Stimulated activated CD4-positive, alpha-beta T cell treated with anti-CD3 and anti-CD28 coated beads, Interleukin-2, amount 100 ng/mL, for 24 hours (primary cell): ENCODE measurements around the gene CYSLTR1.
"Not testable (repeated sequence)": the region's sequence is repeated elsewhere in the genome, so short reads cannot be mapped to it uniquely, and the experiment has no call there.

Source experiments
- DNase-seq, 2 donors: peaks; one replicate each; pipeline ENCODE4 v3.0.0-alpha.2; 2020

The CYSLTR1 gene, protein sequence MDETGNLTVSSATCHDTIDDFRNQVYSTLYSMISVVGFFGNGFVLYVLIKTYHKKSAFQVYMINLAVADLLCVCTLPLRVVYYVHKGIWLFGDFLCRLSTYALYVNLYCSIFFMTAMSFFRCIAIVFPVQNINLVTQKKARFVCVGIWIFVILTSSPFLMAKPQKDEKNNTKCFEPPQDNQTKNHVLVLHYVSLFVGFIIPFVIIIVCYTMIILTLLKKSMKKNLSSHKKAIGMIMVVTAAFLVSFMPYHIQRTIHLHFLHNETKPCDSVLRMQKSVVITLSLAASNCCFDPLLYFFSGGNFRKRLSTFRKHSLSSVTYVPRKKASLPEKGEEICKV

DNA sequence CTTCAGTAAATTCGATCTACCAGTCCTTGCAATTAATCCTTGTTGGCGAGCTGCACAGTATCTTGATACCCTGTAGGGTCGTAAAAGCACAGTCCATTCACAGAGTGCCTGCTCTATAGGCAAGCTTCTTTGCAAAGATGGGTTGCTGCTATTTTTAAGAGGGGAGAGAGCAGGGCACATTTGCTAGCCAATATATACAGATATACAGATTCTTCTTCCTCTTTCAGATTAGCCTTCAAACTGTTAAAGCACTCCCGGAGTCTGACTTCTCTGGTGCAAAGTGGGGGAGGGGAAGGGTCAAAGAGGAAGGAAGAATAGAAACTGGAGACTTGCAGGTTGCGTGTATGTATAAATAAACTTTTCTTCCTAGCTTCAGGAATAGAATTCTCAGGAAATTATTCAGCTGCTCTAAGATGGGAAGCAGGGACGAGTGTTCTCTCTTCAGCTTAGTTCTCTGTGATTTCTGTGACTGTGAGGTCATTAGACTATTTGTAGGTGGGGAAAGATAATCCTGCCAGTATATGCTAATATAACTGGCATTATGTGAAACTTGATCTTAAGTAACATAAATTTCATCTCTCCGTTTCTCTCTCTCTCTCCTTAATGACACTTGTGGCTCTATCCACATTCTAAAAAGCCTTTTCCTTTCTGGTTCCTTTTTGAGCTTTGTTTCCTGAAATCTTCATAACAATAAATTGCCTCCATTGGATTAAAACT is at the start of gene CYSLTR1:
Gene CYSLTR1, minus strand, starts transcription at position 242 of the 717 bp plus-strand sequence. CDS start 53,865 bp downstream, outside the sequence.
- no peak for DNase-seq

DNA sequence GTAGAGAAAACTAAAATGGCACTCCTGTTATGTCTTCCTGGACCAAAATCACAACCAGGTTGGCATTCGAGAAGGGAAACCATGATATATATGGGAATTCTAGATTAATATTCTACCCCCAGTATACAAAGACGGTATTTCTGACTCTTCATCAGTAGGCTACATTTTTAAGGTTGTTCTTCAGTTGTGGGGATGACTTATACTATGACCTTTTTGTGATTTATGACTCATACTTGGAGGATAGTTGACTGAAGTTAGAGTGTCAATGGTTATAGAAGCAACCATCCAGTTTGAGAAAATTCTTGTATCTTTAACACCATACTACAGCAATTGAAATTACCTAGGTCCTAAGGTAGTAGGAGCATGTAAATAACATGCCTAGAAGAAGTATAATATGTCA is 49.8 kb upstream of the CYSLTR1 start:
- DNase-seq = no peak

DNA sequence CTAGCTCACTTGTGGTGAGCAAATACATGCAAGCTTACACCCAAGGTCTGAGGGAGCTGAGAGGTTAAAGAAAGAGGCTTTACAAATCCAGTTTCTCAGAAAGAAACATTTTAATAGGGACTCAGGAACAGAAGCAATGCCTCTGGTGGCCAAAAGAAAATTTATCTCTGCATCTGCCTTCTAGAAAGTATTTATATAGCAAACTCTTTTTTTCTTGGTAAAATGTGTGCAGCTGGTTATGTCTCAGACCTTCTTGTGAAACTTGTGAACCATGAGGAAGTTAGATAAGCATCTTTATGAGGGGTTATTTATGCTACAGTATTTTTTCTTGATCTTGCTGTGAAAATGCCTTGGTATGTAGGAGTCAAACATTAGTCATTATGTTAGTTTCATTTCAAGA is 48.5 kb upstream of the CYSLTR1 start:
- no peak for DNase-seq

DNA sequence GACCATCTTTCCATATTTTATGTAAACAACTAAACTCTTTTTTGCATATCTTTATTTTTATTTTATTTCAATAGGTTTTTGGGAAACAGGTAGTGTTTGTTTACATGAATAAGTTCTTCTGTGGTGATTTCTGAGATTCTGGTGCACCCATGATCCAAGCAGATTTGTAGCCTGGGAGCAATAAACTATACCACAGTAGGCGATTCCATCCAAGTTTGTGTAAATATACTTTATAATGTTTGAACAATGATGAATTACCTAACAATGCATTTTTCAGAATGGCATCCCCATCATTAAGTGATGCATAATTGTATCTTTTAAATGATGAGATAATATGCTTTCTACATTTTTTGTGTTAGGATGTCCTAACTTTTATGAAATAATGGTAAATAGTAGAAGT is 39.2 kb upstream of the CYSLTR1 start:
- DNase-seq = no peak

DNA sequence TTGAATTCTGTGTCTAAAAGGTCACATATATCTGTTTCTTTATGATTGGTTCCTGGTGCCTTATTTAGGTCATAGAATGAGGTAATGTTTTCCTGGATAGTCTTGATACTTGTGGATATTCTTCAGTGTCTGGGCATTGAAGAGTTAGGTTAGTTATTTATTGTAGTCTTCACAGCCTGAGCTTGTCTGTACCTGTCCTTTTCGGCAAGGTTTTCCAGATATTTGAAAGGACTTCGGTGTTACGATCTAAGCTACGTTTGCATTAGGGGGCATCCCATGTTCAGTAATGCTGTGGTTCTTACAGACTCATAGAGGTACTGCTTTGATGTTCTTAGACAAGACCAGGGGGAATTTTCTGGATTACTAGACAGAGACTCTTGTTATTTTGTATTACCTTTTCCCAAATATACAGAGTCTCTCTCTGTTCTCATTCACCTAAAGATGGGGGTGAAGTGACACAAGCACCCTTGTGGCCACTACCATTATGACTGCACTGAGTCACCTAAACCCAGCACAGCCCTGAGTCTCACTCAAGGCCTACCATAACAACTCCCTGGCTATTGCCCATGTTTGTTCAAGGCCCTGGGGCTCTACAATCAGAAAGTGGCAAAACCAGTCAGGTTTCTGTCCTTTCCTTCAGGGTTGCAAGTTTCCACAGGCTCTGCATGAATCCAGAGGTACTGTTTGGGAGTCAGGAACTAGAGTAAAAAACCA is 30.1 kb upstream of the CYSLTR1 start:
- DNase-seq = no peak

DNA sequence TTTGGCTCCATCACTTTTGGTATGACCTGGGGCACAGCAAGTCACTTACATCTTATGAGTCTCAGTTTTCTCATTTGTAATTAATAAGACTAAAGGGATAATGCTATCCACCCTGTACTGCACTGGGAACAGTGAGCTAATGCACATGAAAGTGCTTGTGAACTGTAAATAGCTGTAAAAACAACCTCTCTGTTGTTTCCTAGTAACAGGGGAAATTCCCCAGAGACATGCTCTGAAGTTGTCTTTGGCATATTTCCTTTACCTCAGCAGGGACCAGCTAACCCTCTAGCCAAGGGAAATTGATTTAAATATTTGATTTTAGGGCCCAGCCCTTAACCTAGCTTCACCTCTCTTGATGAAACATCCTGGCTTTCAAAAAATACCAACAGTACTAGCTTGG is 6.1 kb upstream of the CYSLTR1 start:
- no peak for DNase-seq

DNA sequence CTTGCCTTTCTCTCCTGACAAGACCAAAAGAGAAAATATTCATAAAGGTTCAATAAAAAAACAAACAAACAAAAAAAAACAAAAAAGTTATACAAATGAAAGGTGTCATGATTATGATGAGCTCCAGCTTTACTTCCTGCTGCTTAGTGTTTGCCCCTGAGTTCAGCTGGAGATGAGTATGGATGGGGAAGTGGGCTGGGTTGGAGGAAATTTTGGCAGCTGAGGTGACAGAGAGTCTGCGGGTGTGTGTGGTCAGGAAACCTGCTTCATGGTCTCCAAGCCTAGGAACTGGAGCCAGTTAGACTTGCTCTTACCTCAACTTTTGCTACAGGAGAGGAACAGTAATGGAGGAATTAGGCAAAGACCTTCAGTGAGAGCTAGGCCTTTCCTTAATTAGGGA is 4.3 kb upstream of the CYSLTR1 start:
- no peak for DNase-seq

DNA sequence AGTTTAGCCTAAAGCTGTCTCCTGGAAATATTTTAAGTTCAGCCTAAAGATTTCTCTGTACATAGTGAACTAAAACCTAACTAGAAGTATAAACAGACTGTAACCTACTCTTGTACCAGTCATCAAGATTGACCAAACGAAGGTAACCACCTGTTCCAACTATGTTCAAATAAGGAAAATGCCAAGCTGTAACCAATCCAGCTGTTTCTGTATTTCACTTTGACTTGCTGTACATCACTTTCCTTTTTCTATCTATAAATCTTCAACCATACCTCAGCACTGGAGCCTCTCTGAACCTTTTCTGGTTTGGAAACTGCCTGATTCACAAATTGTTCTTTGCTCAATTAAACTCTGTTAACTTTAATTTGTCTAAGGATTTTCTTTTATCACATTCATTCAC is 3.1 kb upstream of the CYSLTR1 start:
- no peak for DNase-seq

DNA sequence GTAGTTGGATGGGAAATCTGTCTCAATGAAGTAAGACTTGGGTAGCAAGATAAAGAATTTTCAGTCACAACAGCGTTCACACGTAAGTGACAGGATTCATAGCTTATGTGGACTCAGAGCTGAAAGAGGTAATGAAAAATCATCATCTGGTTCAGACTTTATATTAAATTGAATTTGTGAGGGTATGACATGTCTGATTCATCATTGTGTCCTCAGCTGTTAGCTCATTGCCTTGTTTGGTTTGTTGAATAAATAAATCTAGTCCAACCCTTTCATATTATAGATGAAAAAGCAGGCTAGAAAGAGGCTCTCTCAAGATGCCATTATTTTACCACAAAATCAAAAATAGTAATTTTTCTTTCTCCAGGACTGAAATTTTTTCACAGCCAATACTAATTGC is 2.7 kb upstream of the CYSLTR1 start:
- no peak for DNase-seq

DNA sequence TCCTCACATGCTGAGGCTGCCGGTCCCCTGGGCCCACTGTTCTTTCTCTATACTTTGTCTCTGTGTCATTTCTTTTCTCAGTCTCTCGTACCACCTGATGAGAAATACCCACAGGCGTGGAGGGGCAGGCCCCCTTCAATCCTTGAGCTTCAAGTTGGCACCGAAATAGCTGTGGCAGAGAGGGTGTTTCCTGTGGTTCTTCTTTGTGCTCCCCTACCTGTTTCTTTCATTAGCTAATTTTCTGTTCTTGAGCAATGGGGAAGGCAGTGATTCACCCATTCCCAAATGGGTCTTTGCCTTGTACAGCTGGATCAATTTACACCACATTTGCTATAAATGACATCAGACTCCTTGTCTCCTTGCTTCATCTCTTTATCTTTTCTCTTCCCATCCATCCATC is 2.1 kb upstream of the CYSLTR1 start:
- no peak for DNase-seq

DNA sequence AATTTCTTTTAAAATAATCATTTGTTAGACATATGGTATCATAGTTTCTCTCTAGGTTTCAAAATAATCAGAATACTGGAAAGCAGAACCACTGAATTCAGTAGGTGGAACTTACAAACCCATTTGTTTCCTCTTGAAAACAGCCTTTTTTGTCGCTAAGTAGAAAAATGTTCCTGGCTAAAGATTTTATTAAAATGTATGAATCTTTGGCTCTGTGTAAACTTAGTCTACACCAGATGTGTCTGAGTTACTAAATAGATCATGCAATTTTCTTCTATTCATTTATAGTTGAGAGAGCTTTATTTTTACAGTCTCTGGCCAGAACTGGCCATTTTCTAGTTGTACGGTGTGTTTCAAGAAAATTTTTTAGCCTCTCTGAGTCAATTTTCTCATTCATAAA is 1.0 kb downstream of the CYSLTR1 start:
- no peak for DNase-seq

DNA sequence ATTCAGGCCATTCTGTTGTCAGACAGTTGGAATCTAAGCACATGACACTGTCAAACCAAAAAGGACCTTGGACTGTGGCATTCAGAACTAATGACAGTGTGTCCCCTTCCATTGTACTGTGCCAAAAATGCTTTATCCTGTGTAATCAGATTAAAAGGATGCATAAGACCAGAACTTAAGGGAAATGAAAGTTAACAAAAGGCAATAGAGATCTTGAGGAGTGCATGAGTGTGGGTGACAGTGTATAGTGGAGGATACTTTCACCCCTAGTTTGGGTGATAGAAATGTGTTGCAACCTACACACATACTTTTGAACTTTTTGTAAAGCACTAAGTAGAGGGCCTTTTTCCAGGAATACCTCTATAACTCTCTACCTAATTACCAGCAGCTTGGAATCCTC is 4.5 kb downstream of the CYSLTR1 start:
- DNase-seq = no peak

DNA sequence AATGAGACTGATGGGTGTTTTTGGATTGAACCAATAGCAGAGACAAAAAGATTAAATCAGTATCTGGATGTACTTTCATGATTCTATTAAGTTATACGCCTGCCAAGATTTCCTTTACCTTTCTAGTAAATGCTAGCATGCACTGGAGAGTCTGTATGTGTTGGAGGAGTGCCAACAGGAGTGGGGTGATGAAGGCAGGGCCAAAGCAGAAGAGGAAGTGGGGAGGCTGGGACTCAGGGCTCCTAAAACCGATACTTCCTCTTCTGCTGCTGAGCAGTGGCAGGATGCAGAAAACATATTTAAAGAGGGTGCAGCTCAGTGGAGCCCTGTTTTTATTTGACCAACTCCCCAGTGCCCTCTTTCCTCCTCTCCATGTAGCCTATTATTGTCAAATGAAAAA is 5.6 kb downstream of the CYSLTR1 start:
- peak in 1 of 2 donors; percentile 10 for DNase-seq

DNA sequence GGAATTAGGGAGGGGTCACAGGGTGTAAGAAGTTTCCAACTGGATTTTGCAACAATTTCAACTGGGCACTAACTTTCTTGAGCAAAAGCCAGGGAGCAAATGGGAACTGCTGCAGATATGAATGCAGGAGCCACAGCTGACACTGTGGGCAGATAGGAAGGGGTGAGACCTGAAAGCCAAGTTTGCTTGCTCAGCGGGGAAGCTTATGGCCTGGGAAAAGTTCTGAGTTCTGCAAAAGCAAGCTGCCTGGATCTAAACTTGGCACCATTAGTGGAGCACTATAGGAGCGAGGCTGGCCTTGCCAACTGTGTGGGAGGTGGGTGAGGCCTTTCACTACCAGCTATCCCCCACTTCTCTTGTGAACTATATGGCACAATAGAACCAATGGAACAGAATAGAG is 11.1 kb downstream of the CYSLTR1 start:
- no peak for DNase-seq

DNA sequence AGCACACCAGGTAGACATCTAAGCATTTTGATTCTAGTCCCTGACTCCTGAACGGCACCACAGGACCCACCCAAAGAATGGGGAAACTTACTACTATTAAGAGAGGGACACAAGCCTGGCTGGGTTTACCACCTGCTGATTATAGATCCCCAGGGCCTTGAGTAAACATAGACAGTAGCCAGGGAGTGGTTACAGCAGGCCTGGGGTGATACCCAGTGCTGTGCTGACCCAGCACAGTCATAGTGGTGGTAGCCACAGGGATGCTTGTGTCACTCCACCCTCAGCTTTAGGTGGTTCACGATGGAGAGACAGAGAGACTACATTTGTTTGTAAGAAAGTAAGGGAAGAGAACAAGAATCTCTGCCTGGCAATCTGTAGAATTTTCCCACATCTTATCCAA is 11.7 kb downstream of the CYSLTR1 start:
- no peak for DNase-seq

DNA sequence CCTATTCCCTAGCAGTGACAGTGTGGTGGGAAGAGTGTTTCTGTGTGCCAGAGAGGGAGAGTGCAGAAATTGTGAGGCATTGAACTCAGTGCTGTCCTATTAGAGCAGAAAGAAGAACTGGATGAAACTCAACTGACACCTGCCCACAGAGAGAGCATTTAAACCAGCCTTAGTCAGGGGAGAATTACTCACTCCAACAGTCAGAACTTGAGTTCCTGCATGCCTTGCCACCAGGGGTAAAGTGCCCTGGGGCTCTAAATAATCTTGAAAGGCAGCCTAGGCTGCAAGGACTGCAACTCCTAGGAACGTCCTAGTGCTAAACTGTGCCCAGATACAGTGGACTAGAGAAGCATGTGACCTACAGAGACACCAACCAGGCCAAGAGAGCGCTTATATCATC is 12.8 kb downstream of the CYSLTR1 start:
- DNase-seq = peak; percentile 14 to 29

DNA sequence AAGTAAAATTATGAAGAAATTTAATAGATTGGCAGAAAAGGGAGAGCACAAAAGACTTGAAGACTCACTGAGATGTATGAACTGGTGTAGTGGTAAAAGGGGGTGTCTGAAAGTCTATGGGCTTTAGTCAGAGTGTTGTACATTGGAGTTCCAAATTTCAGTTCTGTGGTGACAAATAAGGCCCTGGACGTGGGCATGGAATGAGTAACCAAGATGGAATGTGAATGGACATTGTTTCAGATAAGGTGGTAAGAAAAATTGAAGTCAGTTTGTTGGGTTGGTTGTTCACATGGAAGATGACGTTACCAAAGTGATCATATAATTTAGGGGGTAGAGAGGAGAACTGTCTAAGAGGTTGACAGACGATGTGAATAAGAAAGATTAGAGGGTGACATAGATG is 13.9 kb downstream of the CYSLTR1 start:
- DNase-seq = no peak

DNA sequence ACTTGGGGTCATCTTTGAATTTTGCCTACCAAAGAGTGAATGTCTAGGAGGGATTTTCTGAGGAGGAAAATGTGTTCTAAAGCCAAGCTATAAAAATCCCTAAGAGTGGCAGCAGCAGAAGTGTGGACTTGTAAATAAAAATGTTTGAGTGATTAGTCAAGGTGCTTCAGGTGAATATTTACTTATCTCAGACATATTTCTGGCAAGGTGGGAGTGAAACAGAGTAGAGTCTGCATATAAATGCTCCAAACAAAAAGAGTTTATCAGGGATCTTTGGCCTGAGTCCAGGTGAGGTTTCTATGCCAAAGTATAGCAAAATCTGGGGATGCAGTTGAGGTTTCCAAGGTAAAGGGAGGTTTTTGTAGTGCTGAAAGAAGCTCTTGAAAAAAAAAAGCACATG is 19.7 kb downstream of the CYSLTR1 start:
- no peak for DNase-seq

DNA sequence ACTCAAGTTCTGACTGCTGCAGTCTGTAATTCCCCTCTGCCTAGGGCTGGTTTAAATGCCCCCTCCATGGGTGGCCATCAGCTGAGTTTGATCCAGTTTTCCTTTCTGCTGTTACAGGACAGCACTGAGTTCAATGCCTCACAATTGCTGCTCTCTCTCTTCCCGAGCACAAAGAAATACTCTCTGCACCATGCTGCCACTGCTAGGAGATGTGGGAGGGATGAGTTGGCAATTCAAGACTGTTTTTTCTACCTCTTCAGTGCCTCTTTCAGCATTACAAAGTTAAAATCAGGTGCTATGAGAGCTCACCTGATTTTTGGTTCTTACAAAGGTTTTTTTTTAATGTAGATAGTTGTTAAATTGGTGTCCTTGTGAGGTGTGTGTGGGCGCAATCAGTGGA is 24.3 kb downstream of the CYSLTR1 start:
- DNase-seq = no peak

DNA sequence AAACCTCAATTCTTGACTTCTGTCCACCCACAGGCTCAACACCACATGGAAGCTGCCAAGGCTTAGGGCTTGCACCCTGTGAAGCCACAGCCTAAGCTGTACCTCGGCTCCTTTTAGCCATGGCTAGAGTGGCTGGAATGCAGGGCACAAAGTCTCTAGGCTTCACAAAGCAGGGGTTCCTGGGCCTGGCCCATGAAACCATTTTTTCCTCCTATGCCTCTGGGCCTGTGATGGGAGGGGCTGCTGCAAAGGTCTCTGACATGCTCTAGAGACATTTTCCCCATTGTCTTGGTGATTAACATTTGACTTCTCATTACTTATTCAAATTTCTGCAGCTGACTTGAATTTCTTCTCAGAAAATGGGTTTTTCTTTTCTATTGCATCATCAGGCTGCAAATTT is 26.5 kb downstream of the CYSLTR1 start:
- DNase-seq = not testable (repeated sequence)

DNA sequence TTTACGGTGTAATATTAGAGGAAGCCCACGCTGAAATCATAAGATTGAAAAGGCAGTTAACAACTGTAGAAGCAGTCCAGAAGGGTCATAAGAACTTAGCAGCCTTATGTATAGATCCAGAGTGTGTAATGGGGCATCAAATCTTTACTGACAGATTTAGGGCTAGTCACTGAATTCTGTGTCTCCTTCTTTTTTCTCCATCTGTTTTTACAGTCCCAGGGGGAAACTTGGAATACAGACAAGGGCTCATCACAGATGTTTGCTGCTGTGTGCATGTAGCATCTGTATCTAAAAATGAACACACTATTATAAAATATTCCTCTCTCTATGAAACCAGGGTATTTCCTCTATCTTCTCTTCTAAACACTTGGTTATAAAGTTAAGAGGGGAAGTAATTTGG is 43.9 kb downstream of the CYSLTR1 start:
- no peak for DNase-seq

DNA sequence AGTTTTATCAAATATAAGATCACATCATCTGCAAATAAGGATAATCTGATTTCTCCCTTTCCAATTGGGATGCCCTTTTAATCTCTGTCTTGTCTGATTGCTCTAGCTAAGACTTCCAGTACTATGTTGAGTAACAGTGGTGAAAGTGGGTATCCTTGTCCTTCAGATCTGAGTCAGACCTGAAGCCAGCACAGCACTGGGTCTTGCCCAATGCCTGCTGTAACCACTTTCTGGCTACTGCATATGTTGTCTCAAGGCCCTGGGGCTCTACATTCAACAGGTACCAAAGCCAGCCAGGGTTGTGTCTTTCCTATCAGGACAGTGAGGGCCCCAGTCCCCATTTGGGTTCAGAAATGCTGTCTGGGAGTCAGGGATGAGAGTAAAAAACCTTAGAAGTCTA is 90.3 kb downstream of the CYSLTR1 start:
- no peak for DNase-seq

DNA sequence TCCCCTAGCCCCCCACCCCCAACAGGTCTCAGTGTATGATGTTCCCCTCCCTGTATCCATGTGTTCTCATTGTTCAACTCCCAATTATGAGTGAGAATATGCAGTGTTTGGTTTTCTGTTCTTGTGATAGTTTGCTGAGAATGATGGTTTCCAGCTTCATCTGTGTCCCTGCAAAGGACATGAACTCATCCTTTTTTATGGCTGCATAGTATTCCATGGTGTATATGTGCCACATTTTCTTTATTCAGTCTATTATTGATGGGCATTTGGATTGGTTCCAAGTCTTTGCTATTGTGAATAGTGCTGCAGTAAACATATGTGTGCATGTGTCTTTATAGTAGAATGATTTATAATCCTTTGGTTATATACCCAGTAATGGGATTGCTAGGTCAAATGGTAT is 101.4 kb downstream of the CYSLTR1 start:
- not testable (repeated sequence) for DNase-seq
